ENCODE measurements around the gene CDC123.
A peak's percentile ranks its signal among the peaks of the same experiment; 100 is the strongest.

Gene CDC123

GRCh38 chr10:12180221-12180974 is 15.6 kb upstream of the CDC123 start:
- DNase-seq (ENCODE audit: low read depth, low spot score) = peak; percentile 68
- Histone ChIP-seq H3K9ac (ENCODE audit: insufficient read length, low read depth) (peak overlapping the region; percentile 16), H3K4me1 (ENCODE audit: insufficient read depth, insufficient read length) (no peaks in the 10 kb centered on the region), H3K36me3 (ENCODE audit: insufficient read depth, insufficient read length, low read length) (peaks cover 57% of the 10 kb centered on the region), H3K4me3 (ENCODE audit: insufficient read length, low read depth) (no peak overlapping the region), H3K9me3 (ENCODE audit: insufficient read depth, low read length) (no peaks in the 10 kb centered on the region), H3K27me3 (ENCODE audit: insufficient read depth, insufficient read length) (no peaks in the 10 kb centered on the region)
- TF ChIP-seq ZNF274 (IDR thresholded peaks at IDR 0.05; ENCODE audit: low read depth, low read length) (no peak), YY1 (IDR thresholded peaks at IDR 0.05; ENCODE audit: insufficient read depth, insufficient read length) (no peak), SUZ12 (IDR thresholded peaks at IDR 0.05; ENCODE audit: extremely low read depth, insufficient read depth, insufficient read length) (no peak)

GRCh38 chr10:12181065-12181775 is 14.8 kb upstream of the CDC123 start:
- Histone ChIP-seq H3K9me3 (ENCODE audit: insufficient read depth, low read length) (no peaks in the 10 kb centered on the region), H3K9ac (ENCODE audit: insufficient read length, low read depth) (peak overlapping the region; percentile 2), H3K4me1 (ENCODE audit: insufficient read depth, insufficient read length) (no peaks in the 10 kb centered on the region), H3K36me3 (ENCODE audit: insufficient read depth, insufficient read length, low read length) (peaks cover 57% of the 10 kb centered on the region), H3K27me3 (ENCODE audit: insufficient read depth, insufficient read length) (no peaks in the 10 kb centered on the region), H3K4me3 (ENCODE audit: insufficient read length, low read depth) (no peak overlapping the region)
- TF ChIP-seq ZNF274 (IDR thresholded peaks at IDR 0.05; ENCODE audit: low read depth, low read length) (no peak), SUZ12 (IDR thresholded peaks at IDR 0.05; ENCODE audit: extremely low read depth, insufficient read depth, insufficient read length) (no peak), YY1 (IDR thresholded peaks at IDR 0.05; ENCODE audit: insufficient read depth, insufficient read length) (no peak)
- no peak for DNase-seq (ENCODE audit: low read depth, low spot score)

- Histone ChIP-seq H3K4me3 (ENCODE audit: insufficient read length, low read depth) (no peak overlapping the region), H3K36me3 (ENCODE audit: insufficient read depth, insufficient read length, low read length) (peaks cover 37% of the 10 kb centered on the region), H3K27me3 (ENCODE audit: insufficient read depth, insufficient read length) (no peaks in the 10 kb centered on the region), H3K4me1 (ENCODE audit: insufficient read depth, insufficient read length) (no peaks in the 10 kb centered on the region), H3K9ac (ENCODE audit: insufficient read length, low read depth) (no peak overlapping the region), H3K9me3 (ENCODE audit: insufficient read depth, low read length) (no peaks in the 10 kb centered on the region)
- no peak for DNase-seq (ENCODE audit: low read depth, low spot score)
- TF ChIP-seq ZNF274 (IDR thresholded peaks at IDR 0.05; ENCODE audit: low read depth, low read length) (no peak), YY1 (IDR thresholded peaks at IDR 0.05; ENCODE audit: insufficient read depth, insufficient read length) (no peak), SUZ12 (IDR thresholded peaks at IDR 0.05; ENCODE audit: extremely low read depth, insufficient read depth, insufficient read length) (no peak)
Observed at GRCh38 chr10:12184165-12184564, 11.8 kb upstream of the CDC123 start.

GRCh38 chr10:12186323-12186722 is 9.7 kb upstream of the CDC123 start:
- Histone ChIP-seq H3K36me3 (ENCODE audit: insufficient read depth, insufficient read length, low read length) (peaks cover 30% of the 10 kb centered on the region), H3K4me3 (ENCODE audit: insufficient read length, low read depth) (no peak overlapping the region), H3K27me3 (ENCODE audit: insufficient read depth, insufficient read length) (no peaks in the 10 kb centered on the region), H3K9ac (ENCODE audit: insufficient read length, low read depth) (no peak overlapping the region), H3K4me1 (ENCODE audit: insufficient read depth, insufficient read length) (no peaks in the 10 kb centered on the region), H3K9me3 (ENCODE audit: insufficient read depth, low read length) (no peaks in the 10 kb centered on the region)
- no peak for TF ChIP-seq YY1 (IDR thresholded peaks at IDR 0.05; ENCODE audit: insufficient read depth, insufficient read length)
- TF ChIP-seq SUZ12 (IDR thresholded peaks at IDR 0.05; ENCODE audit: extremely low read depth, insufficient read depth, insufficient read length) = no peak
- TF ChIP-seq ZNF274 (IDR thresholded peaks at IDR 0.05; ENCODE audit: low read depth, low read length) = no peak
- DNase-seq (ENCODE audit: low read depth, low spot score) = no peak

DNA sequence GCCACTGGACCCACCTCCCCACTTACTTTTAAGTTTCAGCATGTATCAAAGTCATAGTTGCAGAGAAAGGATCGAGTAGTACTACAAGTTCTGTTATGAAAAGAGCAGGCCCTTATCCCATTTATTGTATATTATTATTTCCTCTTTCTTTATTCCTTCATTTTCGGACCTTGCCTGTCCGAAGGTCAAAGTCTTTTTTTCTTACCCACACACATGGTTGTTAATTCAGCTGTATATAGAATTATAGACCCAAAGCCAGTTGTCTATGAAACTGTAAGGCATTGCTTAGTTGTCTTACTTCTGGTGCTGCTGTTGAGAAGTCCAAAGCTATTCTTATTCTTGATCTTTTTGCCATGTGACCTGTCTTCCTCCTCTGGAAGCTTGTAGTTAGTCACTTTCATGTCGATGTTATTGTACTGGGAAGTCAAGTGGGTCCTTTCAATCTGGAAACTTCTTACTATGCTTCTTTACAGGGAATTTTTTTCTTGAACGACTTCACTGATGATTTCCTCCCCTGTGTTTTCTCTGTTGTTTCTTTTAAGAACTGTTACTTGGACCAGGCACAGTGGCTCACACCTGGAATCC is 8.6 kb upstream of the CDC123 start:
- Histone ChIP-seq H3K9me3 (ENCODE audit: insufficient read depth, low read length) (no peaks in the 10 kb centered on the region), H3K27me3 (ENCODE audit: insufficient read depth, insufficient read length) (no peaks in the 10 kb centered on the region), H3K4me1 (ENCODE audit: insufficient read depth, insufficient read length) (no peaks in the 10 kb centered on the region), H3K36me3 (ENCODE audit: insufficient read depth, insufficient read length, low read length) (peaks cover 37% of the 10 kb centered on the region), H3K9ac (ENCODE audit: insufficient read length, low read depth) (no peak overlapping the region), H3K4me3 (ENCODE audit: insufficient read length, low read depth) (no peak overlapping the region)
- DNase-seq (ENCODE audit: low read depth, low spot score) = no peak
- TF ChIP-seq ZNF274 (IDR thresholded peaks at IDR 0.05; ENCODE audit: low read depth, low read length) (no peak), SUZ12 (IDR thresholded peaks at IDR 0.05; ENCODE audit: extremely low read depth, insufficient read depth, insufficient read length) (no peak), YY1 (IDR thresholded peaks at IDR 0.05; ENCODE audit: insufficient read depth, insufficient read length) (no peak)

DNA sequence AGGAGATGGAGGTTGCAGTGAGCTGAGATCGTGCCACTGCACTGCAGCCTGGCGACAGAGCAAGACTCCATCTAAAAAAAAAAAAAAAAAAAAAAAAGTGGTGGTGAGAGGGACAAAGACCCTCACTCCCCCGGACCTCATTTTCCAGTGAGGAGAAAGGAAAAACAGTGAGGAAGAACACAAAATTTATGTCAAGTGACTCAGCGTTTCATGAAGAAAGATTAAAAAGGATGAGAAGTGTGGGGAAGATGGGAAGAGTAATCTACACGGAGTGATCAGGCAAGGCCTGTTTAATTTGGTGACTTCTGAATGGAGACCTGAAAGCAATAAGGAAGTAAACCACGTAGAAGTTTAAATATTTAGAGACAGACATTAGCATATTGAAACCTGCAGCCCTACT is 7.3 kb upstream of the CDC123 start:
- Histone ChIP-seq H3K4me3 (ENCODE audit: insufficient read length, low read depth) (no peak overlapping the region), H3K9me3 (ENCODE audit: insufficient read depth, low read length) (no peaks in the 10 kb centered on the region), H3K4me1 (ENCODE audit: insufficient read depth, insufficient read length) (no peaks in the 10 kb centered on the region), H3K27me3 (ENCODE audit: insufficient read depth, insufficient read length) (no peaks in the 10 kb centered on the region), H3K9ac (ENCODE audit: insufficient read length, low read depth) (no peak overlapping the region), H3K36me3 (ENCODE audit: insufficient read depth, insufficient read length, low read length) (peaks cover 35% of the 10 kb centered on the region)
- no peak for TF ChIP-seq ZNF274 (IDR thresholded peaks at IDR 0.05; ENCODE audit: low read depth, low read length)
- DNase-seq (ENCODE audit: low read depth, low spot score) = no peak

GRCh38 chr10:12189426-12189825 is 6.6 kb upstream of the CDC123 start:
- Histone ChIP-seq H3K4me3 (ENCODE audit: insufficient read length, low read depth) (no peak overlapping the region), H3K27me3 (ENCODE audit: insufficient read depth, insufficient read length) (no peaks in the 10 kb centered on the region), H3K36me3 (ENCODE audit: insufficient read depth, insufficient read length, low read length) (peaks cover 34% of the 10 kb centered on the region), H3K9ac (ENCODE audit: insufficient read length, low read depth) (no peak overlapping the region), H3K9me3 (ENCODE audit: insufficient read depth, low read length) (no peaks in the 10 kb centered on the region), H3K4me1 (ENCODE audit: insufficient read depth, insufficient read length) (peaks cover 2% of the 10 kb centered on the region)
- TF ChIP-seq SUZ12 (IDR thresholded peaks at IDR 0.05; ENCODE audit: extremely low read depth, insufficient read depth, insufficient read length) (no peak), ZNF274 (IDR thresholded peaks at IDR 0.05; ENCODE audit: low read depth, low read length) (no peak)
- DNase-seq (ENCODE audit: low read depth, low spot score) = no peak

All from NT2/D1 (cell line).